ENCODE measurements around the gene GLTPD2. TPM values are rescaled to one million over a fixed set of nuclear protein-coding genes. Genes with fewer than 3 reads are reported as not detected.

GLTPD2 gene
- total and polyA plus RNA-seq, 2 donors (not counting 1 experiment from before 2014, with no cell fraction given) = not detected

- peaks cover 44% of the 10 kb centered on the region for H3K4me1 Mint-ChIP-seq
- POLR2A ChIA-PET = interaction anchor here (0.6 kb wide), 1 partner anchor 73 kb away, joined by 3 read pairs; no protein-coding TSS in a partner anchor
- no peaks in the 10 kb centered on the region for H3K27me3 ChIP-seq (replicated peaks in 1 of 4; ENCODE audit: control extremely low read depth in 1 of 4, control insufficient read depth in 3 of 4, insufficient read depth in 4 of 4, low read length in 3 of 4)
- peak overlapping the region; percentile 47 for H3K4me3 Mint-ChIP-seq
- intact Hi-C loops (cut with micrococcal nuclease) = no loop called here
- H3K36me3 ChIP-seq (replicated peaks in 1 of 2; ENCODE audit: control extremely low read depth in 1 of 2, control insufficient read depth in 1 of 2, extremely low read depth in 1 of 2, insufficient read depth in 2 of 2, low read length in 1 of 2) = peaks cover 0 to 10% of the 10 kb centered on the region in 2 experiments
- H3K27me3 Mint-ChIP-seq = no peaks in the 10 kb centered on the region
- H3K4me3 ChIP-seq (ENCODE audit: control extremely low read depth in 1 of 5, extremely low read depth in 1 of 5, insufficient read depth in 1 of 5, low read depth in 2 of 5, low read length in 4 of 5) = no peak overlapping the region
- H3K79me2 ChIP-seq (ENCODE audit: control insufficient read depth, insufficient read depth, low read length) = peaks cover 84% of the 10 kb centered on the region
- H4K20me1 ChIP-seq (ENCODE audit: control insufficient read depth, insufficient read depth, low read length, poor library complexity, severe bottlenecking) = peaks cover 71% of the 10 kb centered on the region
- H3K4me2 ChIP-seq (replicated peaks; ENCODE audit: low read depth, low read length, poor library complexity, severe bottlenecking) = no peak overlapping the region
- H3K9ac ChIP-seq (ENCODE audit: low read length) = no peak overlapping the region
- TF ChIP-seq EZH2 (IDR thresholded peaks at IDR 0.05; ENCODE audit: borderline replicate concordance, insufficient read depth, low read depth, low read length, poor library complexity, severe bottlenecking) (no peak), CTCF (IDR thresholded peaks at IDR 0.05) (no peak)
- no peak overlapping the region for H2AFZ ChIP-seq (ENCODE audit: insufficient read depth, low read depth, low read length, poor library complexity, severe bottlenecking)
- H3K27ac Mint-ChIP-seq = peak overlapping the region; percentile 32
- no CpG with 5 or more reads among the region's 4 CpGs for WGBS (ENCODE audit: insufficient coverage)
- ATAC-seq (ENCODE audit: low read depth) (no peak), DNase-seq (no peak)
- no peak overlapping the region for H3K27ac ChIP-seq (ENCODE audit: low read length in 2 of 2)
- CTCF ChIA-PET = interaction anchor here (1.5 kb wide), 1 partner anchor 46 kb away, joined by 3 read pairs; no protein-coding TSS in a partner anchor
- no peaks in the 10 kb centered on the region for H3K9me3 Mint-ChIP-seq (ENCODE audit: insufficient read depth)
- H3K9me3 ChIP-seq (ENCODE audit: control extremely low read depth in 1 of 3, control insufficient read depth in 2 of 3, insufficient read depth in 1 of 3, low read length in 2 of 3) = no peaks in the 10 kb centered on the region
- H3K4me1 ChIP-seq (ENCODE audit: control insufficient read depth in 2 of 2, insufficient read depth in 2 of 2, low read length in 2 of 2) = peaks cover 21 to 26% of the 10 kb centered on the region in 2 donors
Observed at GRCh38 chr17:4836221-4836620, 47.5 kb downstream of the GLTPD2 start.

DNA sequence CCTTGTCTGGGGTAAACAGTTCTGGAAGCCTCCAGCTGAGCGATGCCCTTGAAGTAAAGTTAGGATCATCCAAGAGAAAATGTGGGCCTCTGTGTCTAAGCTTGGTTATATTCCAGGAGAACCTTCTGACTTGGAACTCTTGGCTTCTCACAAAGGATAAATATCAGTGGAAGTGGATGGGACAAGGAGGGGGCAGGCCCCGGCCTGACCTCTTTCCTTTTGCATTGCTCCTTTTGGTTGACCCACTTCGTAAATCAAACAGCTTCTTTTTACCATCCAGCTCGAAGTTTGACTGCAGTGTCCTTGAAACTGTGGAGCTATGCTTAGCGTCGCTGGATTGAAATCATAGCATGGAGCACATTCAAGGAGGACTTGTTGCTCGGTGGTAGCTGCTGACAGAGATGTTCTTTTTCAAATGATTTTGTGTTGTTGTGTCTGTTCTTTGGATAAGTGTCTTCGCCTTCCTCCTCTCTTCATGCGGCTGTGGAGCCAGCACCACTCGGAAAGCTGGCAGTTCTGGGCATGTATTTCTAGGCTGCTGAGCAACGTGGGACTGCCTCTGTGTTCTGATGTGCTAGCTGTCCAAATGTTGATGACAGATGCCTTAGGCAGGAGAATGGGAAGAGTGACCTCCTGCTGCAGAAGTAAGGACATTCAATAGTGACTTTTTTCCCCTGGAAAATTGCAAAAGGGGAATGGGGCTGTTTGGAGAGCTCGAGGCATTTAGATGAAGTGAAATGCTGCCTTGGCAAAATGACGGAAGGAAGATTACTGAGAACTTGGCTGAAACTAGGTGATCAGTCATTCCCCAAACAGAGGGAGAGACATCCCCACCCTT, 48.9 kb downstream of the GLTPD2 start:
- Histone ChIP-seq H2AFZ (ENCODE audit: insufficient read depth, low read depth, low read length, poor library complexity, severe bottlenecking) (no peak overlapping the region), H3K27ac (ENCODE audit: low read length in 2 of 2) (no peak overlapping the region), H3K79me2 (ENCODE audit: control insufficient read depth, insufficient read depth, low read length) (peaks cover 97% of the 10 kb centered on the region), H3K27me3 (replicated peaks in 1 of 4; ENCODE audit: control extremely low read depth in 1 of 4, control insufficient read depth in 3 of 4, insufficient read depth in 4 of 4, low read length in 3 of 4) (no peaks in the 10 kb centered on the region), H3K9me3 (ENCODE audit: control extremely low read depth in 1 of 3, control insufficient read depth in 2 of 3, insufficient read depth in 1 of 3, low read length in 2 of 3) (no peaks in the 10 kb centered on the region), H3K4me2 (replicated peaks; ENCODE audit: low read depth, low read length, poor library complexity, severe bottlenecking) (no peak overlapping the region), H4K20me1 (ENCODE audit: control insufficient read depth, insufficient read depth, low read length, poor library complexity, severe bottlenecking) (peaks cover 85% of the 10 kb centered on the region), H3K4me1 (ENCODE audit: control insufficient read depth in 2 of 2, insufficient read depth in 2 of 2, low read length in 2 of 2) (peaks cover 21 to 26% of the 10 kb centered on the region in 2 donors), H3K36me3 (replicated peaks in 1 of 2; ENCODE audit: control extremely low read depth in 1 of 2, control insufficient read depth in 1 of 2, extremely low read depth in 1 of 2, insufficient read depth in 2 of 2, low read length in 1 of 2) (peaks cover 0 to 10% of the 10 kb centered on the region in 2 experiments), H3K9ac (ENCODE audit: low read length) (no peak overlapping the region), H3K4me3 (ENCODE audit: control extremely low read depth in 1 of 5, extremely low read depth in 1 of 5, insufficient read depth in 1 of 5, low read depth in 2 of 5, low read length in 4 of 5) (no peak overlapping the region)
- WGBS (ENCODE audit: insufficient coverage) = 100% methylated on average over 9 of the region's 13 CpGs
- Mint-ChIP-seq H3K4me1 (peaks cover 50% of the 10 kb centered on the region), H3K27me3 (no peaks in the 10 kb centered on the region), H3K27ac (no peak overlapping the region), H3K4me3 (no peak overlapping the region), H3K9me3 (ENCODE audit: insufficient read depth) (no peaks in the 10 kb centered on the region)
- TF ChIP-seq CTCF (IDR thresholded peaks at IDR 0.05) = no peak
- CTCF ChIA-PET = interaction anchor here (0.7 to 1.1 kb wide), 2 partner anchors 107 to 285 kb away, joined by 3 read pairs; no protein-coding TSS in a partner anchor
- POLR2A ChIA-PET = interaction anchor here (0.6 to 1.3 kb wide), 2 partner anchors 136 to 435 kb away, joined by 3 read pairs; no protein-coding TSS in a partner anchor
- ATAC-seq (ENCODE audit: low read depth) = no peak
- intact Hi-C loops (cut with micrococcal nuclease) = no loop called here
- DNase-seq = no peak
